Stomach (tissue), 19 donors: ENCODE data around the gene ATP2C1. TPM values are rescaled to one million over a fixed set of nuclear protein-coding genes. Genes with fewer than 3 reads are reported as not detected.

Experiments used
- DNase-seq, 2 donors: peaks; one replicate each; pipeline versions ENCODE4 v3.0.0 to v3.0.0-alpha.2; 2013 to 2019
- H3K27ac ChIP-seq, 5 donors: fragments of 200-600 bp in 4 of 5; sonication (generic) in 4 of 5; one replicate each; pipeline ENCODE4 v1.5.1; 2013 to 2019; ENCODE audit warnings: mild to moderate bottlenecking in 1 of 5, moderate library complexity in 1 of 5
- H3K27me3 ChIP-seq, 3 donors: fragments of 200-600 bp; sonication (generic); one replicate each; pipeline ENCODE4 v1.5.1; 2017 to 2019; ENCODE audit warnings: mixed run types in 1 of 3
- H3K36me3 ChIP-seq, 4 donors: fragments of 200-600 bp; sonication (generic); 1 replicate in 3 of 4; 2 replicates in 1 of 4; pipeline ENCODE4 v1.5.1; 2016 to 2019
- H3K4me1 ChIP-seq, 4 donors: fragments of 200-600 bp; sonication (generic); one replicate each; pipeline ENCODE4 v1.5.1; 2016 to 2019
- H3K4me3 ChIP-seq, 4 donors: fragments of 200-600 bp; sonication (generic) in 3 of 4; one replicate each; pipeline ENCODE4 v1.5.1; 2016 to 2019; ENCODE audit warnings: mild to moderate bottlenecking in 1 of 4
- H3K9me3 ChIP-seq, 4 donors: fragments of 200-600 bp; sonication (generic); one replicate each; pipeline ENCODE4 v1.5.1; 2016 to 2019
- CTCF ChIP-seq, 7 experiments: fragments of 450-650 bp in 4 of 7; fragments of 200-600 bp in 3 of 7; sonication (generic) in 3 of 7; IDR thresholded peaks; one replicate each; pipeline ENCODE4 v1.5.1; 2016 to 2019; ENCODE audit warnings: antibody characterized with exemption in 7 of 7, control low read depth in 2 of 7, mild to moderate bottlenecking in 1 of 7
- EP300 ChIP-seq: sonication (generic); formaldehyde crosslinking; IDR thresholded peaks from one replicate; pipeline ENCODE4 v1.6.1; 2017; ENCODE audit warnings: antibody characterized with exemption
- POLR2A ChIP-seq, 4 donors: fragments of 450-650 bp; IDR thresholded peaks; one replicate each; pipeline ENCODE4 v1.6.1; 2016; ENCODE audit warnings: antibody characterized with exemption in 4 of 4, control low read depth in 2 of 4, mild to moderate bottlenecking in 1 of 4, moderate library complexity in 1 of 4
- POLR2AphosphoS5 ChIP-seq, 3 donors: sonication (generic); formaldehyde crosslinking; IDR thresholded peaks; one replicate each; pipeline ENCODE4 v1.6.1; 2016; ENCODE audit warnings: antibody characterized with exemption in 3 of 3
- WGBS, 5 donors: extraction: QIAGEN DNeasy Blood & Tissue Kit in 3 of 5; methylation state at CpG; one replicate each; pipeline versions ENCODE4 v1.1.5 to v1.1.7; 2013 to 2018; 5-methylcytosine and 5-hydroxymethylcytosine counted together
- intact Hi-C: fragments of 100-400 bp; cut with DNase I; formaldehyde crosslinking; loops from one replicate; pipeline ENCODE4 v1.15.1; 2023; ENCODE audit warnings: low total_unique reads
- long read RNA-seq, 10 donors: transcript quantifications; one replicate each; lab custom pipeline, GENCODE V29; 2026
- polyA plus RNA-seq, 3 donors: library from polyadenylated mRNA; stranded (reverse); fragments of 200-250 nt; gene quantifications; one replicate each; pipeline ENCODE4 v1.2.3, GENCODE V29; 2013
- total RNA-seq, 5 donors: library from RNA; depleted of rRNA; stranded (reverse); fragments of >200 nt; gene quantifications; one replicate each; pipeline versions ENCODE4 v1.1.0 to v1.2.3, GENCODE V29; 2014 to 2016
- donor health status: healthy with polysubstance abuse.
- donor health status: Bipolar disorder and iron deficiency.
- donor health status: healthy.

ATP2C1 gene
- total RNA-seq (100 to 1,000 TPM in 1 of 5 donors, 10 to 100 TPM in 4; 20.5 to 114 (median 44.2) TPM), polyA plus RNA-seq (10 to 100 TPM; 10.5 to 22.2 (median 13.9) TPM)
- long read RNA-seq, donor 1, partial matches to known transcripts: 7 of 7 reads
- long read RNA-seq, donor 1, other reads (novel, unspliced or antisense): 0 of 7 reads
- long read RNA-seq, donor 2, full-length matches to known transcripts: 1 of 9 reads
- long read RNA-seq, donor 2, partial matches to known transcripts: 8 of 9 reads
- long read RNA-seq, donor 2, other reads (novel, unspliced or antisense): 0 of 9 reads
- long read RNA-seq, donor 3, full-length matches to known transcripts: 3 of 3 reads
- long read RNA-seq, donor 3, partial matches to known transcripts: 0 of 3 reads
- long read RNA-seq, donor 3, other reads (novel, unspliced or antisense): 0 of 3 reads
- long read RNA-seq, donor 4: 0 reads
- long read RNA-seq, donor 5, full-length matches to known transcripts: 2 of 8 reads
- long read RNA-seq, donor 5, partial matches to known transcripts: 6 of 8 reads
- long read RNA-seq, donor 5, other reads (novel, unspliced or antisense): 0 of 8 reads
- long read RNA-seq, donor 6: 0 reads
- long read RNA-seq, donor 7, full-length matches to known transcripts: 3 of 3 reads
- long read RNA-seq, donor 7, partial matches to known transcripts: 0 of 3 reads
- long read RNA-seq, donor 7, other reads (novel, unspliced or antisense): 0 of 3 reads
- long read RNA-seq, donor 8, full-length matches to known transcripts: 3 of 8 reads
- long read RNA-seq, donor 8, partial matches to known transcripts: 5 of 8 reads
- long read RNA-seq, donor 8, other reads (novel, unspliced or antisense): 0 of 8 reads
- long read RNA-seq, donor 9: 0 reads
- long read RNA-seq, donor 10, full-length matches to known transcripts: 1 of 9 reads
- long read RNA-seq, donor 10, partial matches to known transcripts: 8 of 9 reads
- long read RNA-seq, donor 10, other reads (novel, unspliced or antisense): 0 of 9 reads

- Histone ChIP-seq H3K4me1 (peaks cover 13 to 45% (median 26%) of the 10 kb centered on the region in 4 donors), H3K27me3 (no peaks in the 10 kb centered on the region), H3K9me3 (no peaks in the 10 kb centered on the region), H3K27ac (peak within 1 kb of the TSS; percentile 94 to 99 (median 98)), H3K36me3 (no peaks in the 10 kb centered on the region), H3K4me3 (peak within 1 kb of the TSS; percentile 74 to 88 (median 82))
- intact Hi-C loops: no loop called here
- peak; percentile 97 to 99 for DNase-seq
- 0 to 1% (median 0%) methylated on average over 35 to 69 of the region's 69 CpGs for WGBS, 5 donors
- TF ChIP-seq CTCF (IDR thresholded peaks at IDR 0.05) (no peak), POLR2A (IDR thresholded peaks at IDR 0.05) (peak in 2 of 4 donors; percentile 62 to 89), POLR2AphosphoS5 (IDR thresholded peaks at IDR 0.05) (peak; percentile 95 to 98 (median 97)), EP300 (no peak)
Observed at GRCh38 chr3:130893376-130894129, at the start of gene ATP2C1. ATP2C1 (plus strand) TSS chr3:130894084; CDS start chr3:130894770, 686 bp downstream.

- H3K4me3 ChIP-seq: no peak overlapping the region
- no peaks in the 10 kb centered on the region for H3K9me3 ChIP-seq
- peak overlapping the region in 1 of 5 donors; percentile 61 for H3K27ac ChIP-seq
- TF ChIP-seq EP300: no peak
- no peak for TF ChIP-seq CTCF (IDR thresholded peaks at IDR 0.05)
- no peak for TF ChIP-seq POLR2AphosphoS5 (IDR thresholded peaks at IDR 0.05)
- no peak for TF ChIP-seq POLR2A (IDR thresholded peaks at IDR 0.05)
- no peaks in the 10 kb centered on the region for H3K36me3 ChIP-seq
- H3K27me3 ChIP-seq: no peaks in the 10 kb centered on the region
- peaks cover 0 to 29% (median 9%) of the 10 kb centered on the region in 4 donors for H3K4me1 ChIP-seq
- no peak for DNase-seq
- 70 to 92% (median 80%) methylated on average over 1 of the region's 1 CpG for WGBS, 5 donors
- intact Hi-C loops: no loop called here
Observed at GRCh38 chr3:130844462-130844861, 49.4 kb upstream of the ATP2C1 start.

GRCh38 chr3:130846181-130846580, 47.7 kb upstream of the ATP2C1 start:
- DNase-seq: no peak
- Histone ChIP-seq H3K27ac (no peak overlapping the region), H3K9me3 (no peaks in the 10 kb centered on the region), H3K27me3 (no peaks in the 10 kb centered on the region), H3K4me3 (no peak overlapping the region), H3K36me3 (no peaks in the 10 kb centered on the region), H3K4me1 (peaks cover 13 to 38% (median 24%) of the 10 kb centered on the region in 4 donors)
- no peak for TF ChIP-seq POLR2AphosphoS5 (IDR thresholded peaks at IDR 0.05)
- TF ChIP-seq CTCF (IDR thresholded peaks at IDR 0.05): no peak
- TF ChIP-seq POLR2A (IDR thresholded peaks at IDR 0.05): no peak
- TF ChIP-seq EP300: no peak
- intact Hi-C loops: no loop called here
- whole genome bisulfite sequencing, 5 donors: 82 to 96% (median 88%) methylated on average over 1 of the region's 1 CpG
